OCI-LY3 (cell line): ENCODE results near the gene EIPR1.

Source experiments
- H2AFZ ChIP-seq: fragments of 200-600, 300-600 bp; shearing (Covaris generic); 2 replicates; pipeline ENCODE4 v1.6.0; 2014; ENCODE audit warnings: antibody characterized with exemption, low read depth, low read length
- H3K27ac ChIP-seq: fragments of 200-600, 300-600 bp; sonication (generic); 2 replicates; pipeline ENCODE4 v1.5.1; 2014; ENCODE audit warnings: mild to moderate bottlenecking, low read length, moderate library complexity, mixed read lengths
- H3K27me3 ChIP-seq: fragments of 200-600, 300-600 bp; sonication (generic); 2 replicates; pipeline ENCODE4 v1.6.1; 2014; ENCODE audit warnings: low read depth, low read length, mixed read lengths
- H3K36me3 ChIP-seq: fragments of 200-600, 300-600 bp; sonication (generic); replicated peaks from 2 replicates; pipeline ENCODE3; 2014; ENCODE audit warnings: low read depth, low read length, mixed read lengths
- H3K4me1 ChIP-seq: fragments of 300-600, 200-600 bp; sonication (generic); 2 replicates; pipeline ENCODE4 v1.6.1; 2014; ENCODE audit warnings: low read length, mixed read lengths
- H3K4me2 ChIP-seq: fragments of 200-600, 300-600 bp; sonication (generic); 2 replicates; pipeline ENCODE4 v1.6.1; 2014; ENCODE audit warnings: low read length, mixed read lengths
- H3K4me3 ChIP-seq: fragments of 300-600, 200-600 bp; sonication (generic); 2 replicates; pipeline ENCODE4 v1.5.1; 2014; ENCODE audit warnings: antibody characterized with exemption, mild to moderate bottlenecking, low read length, moderate library complexity
- H3K79me2 ChIP-seq: fragments of 300-600, 200-600 bp; shearing (Covaris generic); 2 replicates; pipeline ENCODE4 v1.6.1; 2014; ENCODE audit warnings: mild to moderate bottlenecking, low read length, mixed read lengths
- H3K9ac ChIP-seq: fragments of 300-600, 200-600 bp; shearing (Covaris generic); 2 replicates; pipeline ENCODE4 v1.6.0; 2014; ENCODE audit warnings: mild to moderate bottlenecking, low read length, moderate library complexity
- H3K9me3 ChIP-seq: fragments of 200-600, 300-600 bp; shearing (Covaris generic); 2 replicates; pipeline ENCODE4 v1.6.1; 2014; ENCODE audit warnings: low read length, mixed read lengths; ENCODE audit not compliant: insufficient read depth
- H4K20me1 ChIP-seq: fragments of 200-600, 300-600 bp; sonication (generic); 2 replicates; pipeline ENCODE4 v1.6.1; 2016; ENCODE audit warnings: low read length, mixed read lengths; ENCODE audit not compliant: insufficient read depth
- EZH2phosphoT487 ChIP-seq: fragments of 200-600 bp; shearing (Covaris generic); IDR thresholded peaks from 2 replicates; pipeline ENCODE4 v1.6.1; 2018; ENCODE audit warnings: antibody characterized with exemption, mixed run types, low read depth
- TF ChIP-seq, protein P1 (sequence below): fragments of 200-600, 300-600 bp; sonication (generic); IDR thresholded peaks from 2 replicates; pipeline ENCODE4 v1.5.1; 2014; ENCODE audit warnings: antibody characterized with exemption, low read length, low read depth

EIPR1 gene

DNA sequence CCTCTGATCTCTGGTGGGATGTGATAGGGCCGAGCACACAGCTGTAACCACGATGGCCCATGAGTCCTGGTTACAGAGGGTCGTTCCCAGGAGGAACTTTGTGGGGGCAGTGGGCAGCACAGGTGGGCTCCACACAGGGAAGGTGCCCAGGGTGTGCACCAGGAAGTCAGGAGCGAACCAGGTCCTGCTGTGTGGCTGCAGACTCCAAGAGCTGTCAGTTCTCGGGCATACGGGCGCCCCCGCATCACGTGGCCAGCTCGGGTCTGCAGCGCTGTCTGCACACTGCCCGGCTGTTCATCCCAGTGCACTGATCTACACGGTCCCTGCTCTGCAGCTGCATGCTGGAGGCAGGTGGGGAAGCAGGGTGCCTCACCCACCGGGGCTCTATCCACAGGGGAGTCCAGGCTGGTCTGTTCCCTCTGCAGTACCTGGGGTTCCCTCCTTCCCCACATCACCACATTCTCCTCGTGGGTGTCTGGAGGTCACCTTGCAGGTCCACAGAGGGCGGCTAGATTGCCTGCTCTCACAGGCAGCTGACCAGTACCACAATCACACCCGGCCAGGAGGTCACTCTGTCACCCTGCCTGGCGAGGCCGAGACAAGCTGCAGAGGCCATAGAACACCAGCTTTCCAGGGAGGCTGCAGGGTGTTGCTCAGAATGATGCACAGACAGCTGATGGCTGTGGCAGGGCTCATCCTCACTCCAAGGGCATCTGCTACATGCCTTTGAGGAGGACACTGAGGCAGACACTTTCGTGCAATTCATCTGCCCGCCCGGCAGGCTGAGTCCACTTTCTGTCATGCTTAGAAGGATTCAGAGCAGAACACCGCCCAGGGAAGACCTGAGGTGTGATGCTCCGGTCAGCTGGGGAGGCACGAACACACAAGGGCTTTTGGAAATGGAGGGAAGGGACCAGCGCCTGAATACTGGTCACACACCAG, 202.7 kb downstream of the EIPR1 start:
- Histone ChIP-seq H3K4me2 (no peak overlapping the region), H3K27me3 (no peaks in the 10 kb centered on the region)
- TF ChIP-seq, protein P1, sequence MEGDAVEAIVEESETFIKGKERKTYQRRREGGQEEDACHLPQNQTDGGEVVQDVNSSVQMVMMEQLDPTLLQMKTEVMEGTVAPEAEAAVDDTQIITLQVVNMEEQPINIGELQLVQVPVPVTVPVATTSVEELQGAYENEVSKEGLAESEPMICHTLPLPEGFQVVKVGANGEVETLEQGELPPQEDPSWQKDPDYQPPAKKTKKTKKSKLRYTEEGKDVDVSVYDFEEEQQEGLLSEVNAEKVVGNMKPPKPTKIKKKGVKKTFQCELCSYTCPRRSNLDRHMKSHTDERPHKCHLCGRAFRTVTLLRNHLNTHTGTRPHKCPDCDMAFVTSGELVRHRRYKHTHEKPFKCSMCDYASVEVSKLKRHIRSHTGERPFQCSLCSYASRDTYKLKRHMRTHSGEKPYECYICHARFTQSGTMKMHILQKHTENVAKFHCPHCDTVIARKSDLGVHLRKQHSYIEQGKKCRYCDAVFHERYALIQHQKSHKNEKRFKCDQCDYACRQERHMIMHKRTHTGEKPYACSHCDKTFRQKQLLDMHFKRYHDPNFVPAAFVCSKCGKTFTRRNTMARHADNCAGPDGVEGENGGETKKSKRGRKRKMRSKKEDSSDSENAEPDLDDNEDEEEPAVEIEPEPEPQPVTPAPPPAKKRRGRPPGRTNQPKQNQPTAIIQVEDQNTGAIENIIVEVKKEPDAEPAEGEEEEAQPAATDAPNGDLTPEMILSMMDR = no peak
- TF ChIP-seq EZH2phosphoT487 = no peak

DNA sequence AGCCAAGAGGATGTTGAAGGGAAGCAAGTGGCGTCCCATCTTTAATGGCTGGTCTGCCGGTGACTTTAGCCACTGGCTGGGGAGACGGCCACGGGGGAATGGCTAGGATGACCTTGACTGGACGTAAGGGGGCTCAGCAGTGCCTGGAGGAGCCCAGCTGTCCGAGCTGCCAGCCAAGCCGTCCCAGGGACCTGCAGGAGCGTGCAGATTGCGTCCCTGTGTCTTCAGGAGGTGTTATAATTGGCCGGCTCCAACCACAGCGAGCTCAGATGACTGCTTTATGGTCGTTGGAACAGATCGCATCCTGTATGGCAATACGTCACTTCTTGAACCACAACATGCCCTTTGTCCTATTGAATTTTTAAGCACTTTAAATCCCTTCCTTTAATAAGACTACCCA, 204.6 kb downstream of the EIPR1 start:
- no peak overlapping the region for H2AFZ ChIP-seq
- no peak overlapping the region for H3K9ac ChIP-seq
- H3K27ac ChIP-seq = no peak overlapping the region
- no peak for TF ChIP-seq EZH2phosphoT487
- TF ChIP-seq, protein P1 = no peak
- no peaks in the 10 kb centered on the region for H3K4me1 ChIP-seq
- no peaks in the 10 kb centered on the region for H3K27me3 ChIP-seq
- no peaks in the 10 kb centered on the region for H4K20me1 ChIP-seq
- H3K79me2 ChIP-seq = no peaks in the 10 kb centered on the region
- peaks cover 3% of the 10 kb centered on the region for H3K36me3 ChIP-seq
- H3K4me3 ChIP-seq = no peak overlapping the region
- no peaks in the 10 kb centered on the region for H3K9me3 ChIP-seq
- no peak overlapping the region for H3K4me2 ChIP-seq

More for the DNA sequence above, 202.7 kb downstream of the EIPR1 start:
- no peaks in the 10 kb centered on the region for H3K79me2 ChIP-seq
- H3K27ac ChIP-seq = no peak overlapping the region
- peaks cover 3% of the 10 kb centered on the region for H3K36me3 ChIP-seq
- no peak overlapping the region for H3K9ac ChIP-seq
- H3K4me3 ChIP-seq = no peak overlapping the region
- H3K9me3 ChIP-seq = no peaks in the 10 kb centered on the region
- no peak overlapping the region for H2AFZ ChIP-seq
- H4K20me1 ChIP-seq = no peaks in the 10 kb centered on the region
- no peaks in the 10 kb centered on the region for H3K4me1 ChIP-seq

DNA sequence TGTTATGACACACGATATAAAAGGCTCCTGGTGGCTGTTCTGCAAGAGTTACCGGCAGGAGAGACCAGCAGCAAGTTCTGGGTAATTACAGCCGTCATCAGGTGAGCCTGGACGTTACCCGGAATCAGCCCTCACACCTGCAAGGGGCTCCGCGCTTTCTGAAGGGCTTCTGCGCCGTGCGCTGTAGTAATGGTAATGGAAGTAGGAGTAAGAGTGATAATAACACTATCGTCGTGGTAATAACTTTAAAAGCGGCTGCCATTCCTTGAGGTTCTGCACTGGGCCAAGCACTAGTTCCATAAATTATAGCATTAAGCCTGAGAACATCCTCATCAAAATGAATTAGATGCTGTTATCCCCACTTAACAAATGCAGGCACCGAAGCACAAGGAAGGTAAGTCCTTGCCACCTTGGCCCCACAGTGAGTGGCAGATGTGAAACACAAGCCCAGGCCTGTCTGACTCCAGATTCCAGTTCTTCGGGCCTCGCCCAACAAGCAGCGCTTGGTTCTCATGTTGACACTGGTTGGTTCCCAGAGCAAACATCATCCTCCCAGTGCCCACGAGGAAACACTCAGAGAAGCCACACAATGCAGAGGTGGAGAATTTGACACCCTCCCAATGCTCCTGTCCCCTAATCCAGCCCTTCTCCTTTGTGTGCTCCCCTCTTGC, 205.2 kb downstream of the EIPR1 start:
- Histone ChIP-seq H3K4me3 (no peak overlapping the region), H3K4me2 (no peak overlapping the region), H3K79me2 (no peaks in the 10 kb centered on the region), H2AFZ (no peak overlapping the region), H4K20me1 (no peaks in the 10 kb centered on the region), H3K27ac (no peak overlapping the region), H3K9me3 (no peaks in the 10 kb centered on the region), H3K27me3 (no peaks in the 10 kb centered on the region), H3K36me3 (peaks cover 3% of the 10 kb centered on the region), H3K4me1 (no peaks in the 10 kb centered on the region), H3K9ac (no peak overlapping the region)
- TF ChIP-seq, protein P1 = no peak
- no peak for TF ChIP-seq EZH2phosphoT487

DNA sequence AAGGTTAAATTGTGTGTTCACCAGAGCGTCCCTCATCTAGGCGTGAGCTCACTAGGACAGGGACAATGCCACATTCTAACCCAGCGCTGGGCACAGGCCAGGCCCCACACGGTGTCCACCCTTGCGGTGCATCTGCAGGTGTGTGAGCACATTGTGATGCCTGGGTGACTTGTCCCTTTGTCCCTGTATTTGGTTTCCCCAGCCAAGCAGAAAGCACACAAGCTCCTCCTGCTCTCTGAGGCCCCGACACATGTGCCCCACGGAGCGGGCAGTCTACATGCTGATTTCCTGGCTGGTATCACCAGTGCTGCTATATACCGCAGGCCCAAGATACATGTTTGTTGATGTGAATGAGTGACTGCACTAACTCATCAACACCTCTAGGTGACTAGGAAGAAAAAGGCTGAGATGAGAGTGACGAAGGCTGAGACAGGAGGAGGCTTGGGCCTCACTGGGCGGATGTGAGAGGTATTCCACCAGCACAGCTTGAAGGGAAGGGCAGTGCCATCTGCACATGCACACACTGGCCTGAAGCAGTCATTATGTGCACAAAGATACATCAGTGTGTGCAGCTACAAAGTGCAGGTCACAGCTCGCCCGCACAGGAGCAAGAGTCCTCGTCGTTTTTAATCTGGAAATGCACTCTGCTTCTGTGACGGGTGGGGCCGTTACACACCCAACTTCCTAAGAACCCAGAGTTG, 205.9 kb downstream of the EIPR1 start:
- no peak overlapping the region for H2AFZ ChIP-seq
- no peak overlapping the region for H3K4me3 ChIP-seq
- no peaks in the 10 kb centered on the region for H4K20me1 ChIP-seq
- no peak overlapping the region for H3K27ac ChIP-seq
- TF ChIP-seq, protein P1 = no peak
- no peak for TF ChIP-seq EZH2phosphoT487
- no peak overlapping the region for H3K4me2 ChIP-seq
- no peaks in the 10 kb centered on the region for H3K79me2 ChIP-seq
- no peaks in the 10 kb centered on the region for H3K27me3 ChIP-seq
- H3K9me3 ChIP-seq = no peaks in the 10 kb centered on the region
- H3K36me3 ChIP-seq = peaks cover 3% of the 10 kb centered on the region
- H3K9ac ChIP-seq = no peak overlapping the region
- H3K4me1 ChIP-seq = no peaks in the 10 kb centered on the region
